Adrenal gland (tissue), 5 donors: ENCODE results near the gene RCOR1.

ENCODE experiments used
- CTCF ChIP-seq, 6 experiments: fragments of 450-650 bp in 4 of 6; fragments of 200-600 bp in 2 of 6; sonication (generic) in 1 of 6; IDR thresholded peaks; 1 replicate in 5 of 6; 2 replicates in 1 of 6; pipeline versions ENCODE4 v1.5.1 to v1.8.0; 2016 to 2021; ENCODE audit warnings: antibody characterized with exemption in 6 of 6, mild to moderate bottlenecking in 2 of 6, moderate library complexity in 1 of 6
- POLR2A ChIP-seq, 2 donors: fragments of 450-650 bp; IDR thresholded peaks; one replicate each; pipeline ENCODE4 v1.6.1; 2017; ENCODE audit warnings: antibody characterized with exemption in 2 of 2, mild to moderate bottlenecking in 2 of 2, moderate library complexity in 1 of 2
- donor health status: DM: no; HTN: no; CAD: no.

- TF ChIP-seq POLR2A (IDR thresholded peaks at IDR 0.05) (no peak), CTCF (IDR thresholded peaks at IDR 0.05) (no peak)
These were observed 146.7 kb downstream of the RCOR1 start for GRCh38 chr14:102739190-102739469.
